Measurements from ENCODE around the gene OIP5. TPM values are rescaled to one million over a fixed set of nuclear protein-coding genes. Genes with fewer than 3 reads are reported as not detected.
A peak's percentile ranks its signal among the peaks of the same experiment; 100 is the strongest.

Gene OIP5
- total and polyA plus RNA-seq, 2 of the 13 experiments (the other 11 are each of a cell fraction or from before 2014, with no cell fraction given) = 10.7 to 38.0 TPM

GRCh38 chr15:41334293-41335120 is 2.1 kb upstream of the OIP5 start (continued):
- TF ChIP-seq ZNF318 (CRISPR knock-in tag; IDR thresholded peaks at IDR 0.05) (no peak), AHDC1 (CRISPR knock-in tag; IDR thresholded peaks at IDR 0.05; ENCODE audit: borderline replicate concordance) (no peak), ZBTB33 (CRISPR knock-in tag; IDR thresholded peaks at IDR 0.05) (peak; percentile 75)
